ENCODE data around the gene GRAMD4.

GRCh38 chr22:46708766-46709330, 88.7 kb downstream of the GRAMD4 start:
- TF ChIP-seq EZH2 (IDR thresholded peaks at IDR 0.05; ENCODE audit: low read depth) (no peak), CTCF (conservative IDR thresholded peaks at IDR 0.05) (no peak)
